ENCODE measurements around the gene GET4. TPM values are rescaled to one million over a fixed set of nuclear protein-coding genes. Genes with fewer than 3 reads are reported as not detected.

GET4 gene
- total RNA-seq, 4 donors from 2014 or later = 6.1 to 39.4 (median 26.7) TPM

GRCh38 chr7:897086-897485, 20.7 kb downstream of the GET4 start:
- Histone ChIP-seq H3K9me3 (no peaks in the 10 kb centered on the region), H3K36me3 (no peaks in the 10 kb centered on the region), H3K27me3 (no peaks in the 10 kb centered on the region), H3K27ac (no peak overlapping the region), H3K4me1 (peaks cover 0 to 6% of the 10 kb centered on the region in 2 donors), H3K4me3 (no peak overlapping the region)
- DNase-seq = no peak
- intact Hi-C loops (cut with DNase I; ENCODE audit: low total_unique reads) = no loop called here
- no peak for TF ChIP-seq CTCF (IDR thresholded peaks at IDR 0.05)
- no peak for TF ChIP-seq POLR2A (IDR thresholded peaks at IDR 0.05)

GRCh38 chr7:897771-898376, 21.5 kb downstream of the GET4 start:
- peaks cover 0 to 6% of the 10 kb centered on the region in 2 donors for H3K4me1 ChIP-seq
- no peaks in the 10 kb centered on the region for H3K27me3 ChIP-seq
- no peak for DNase-seq
- no peaks in the 10 kb centered on the region for H3K9me3 ChIP-seq
- no peaks in the 10 kb centered on the region for H3K36me3 ChIP-seq
- intact Hi-C loops (cut with DNase I; ENCODE audit: low total_unique reads) = no loop called here
- H3K4me3 ChIP-seq = no peak overlapping the region
- no peak overlapping the region for H3K27ac ChIP-seq
- TF ChIP-seq CTCF (IDR thresholded peaks at IDR 0.05) = no peak
- no peak for TF ChIP-seq POLR2A (IDR thresholded peaks at IDR 0.05)

- Histone ChIP-seq H3K4me1 (peaks cover 0 to 6% of the 10 kb centered on the region in 2 donors), H3K27ac (no peak overlapping the region), H3K36me3 (no peaks in the 10 kb centered on the region), H3K4me3 (no peak overlapping the region), H3K27me3 (no peaks in the 10 kb centered on the region), H3K9me3 (no peaks in the 10 kb centered on the region)
- TF ChIP-seq CTCF (IDR thresholded peaks at IDR 0.05) (no peak), POLR2A (IDR thresholded peaks at IDR 0.05) (no peak)
- intact Hi-C loops (cut with DNase I; ENCODE audit: low total_unique reads) = no loop called here
- DNase-seq = no peak
Measured at GRCh38 chr7:898460-898854, 22.1 kb downstream of the GET4 start.

GRCh38 chr7:898855-899681, 22.7 kb downstream of the GET4 start:
- intact Hi-C loops (cut with DNase I; ENCODE audit: low total_unique reads) = no loop called here
- Histone ChIP-seq H3K27me3 (no peaks in the 10 kb centered on the region), H3K36me3 (no peaks in the 10 kb centered on the region), H3K27ac (no peak overlapping the region), H3K4me1 (peaks cover 0 to 6% of the 10 kb centered on the region in 2 donors), H3K9me3 (no peaks in the 10 kb centered on the region), H3K4me3 (no peak overlapping the region)
- TF ChIP-seq POLR2A (IDR thresholded peaks at IDR 0.05) (no peak), CTCF (IDR thresholded peaks at IDR 0.05) (no peak)
- no peak for DNase-seq

GRCh38 chr7:899806-900205, 23.5 kb downstream of the GET4 start:
- no peak for DNase-seq
- Histone ChIP-seq H3K36me3 (no peaks in the 10 kb centered on the region), H3K4me1 (peaks cover 0 to 12% of the 10 kb centered on the region in 2 donors), H3K27me3 (no peaks in the 10 kb centered on the region), H3K4me3 (no peak overlapping the region), H3K9me3 (no peaks in the 10 kb centered on the region), H3K27ac (no peak overlapping the region)
- intact Hi-C loops (cut with DNase I; ENCODE audit: low total_unique reads) = no loop called here
- TF ChIP-seq POLR2A (IDR thresholded peaks at IDR 0.05) = no peak
- no peak for TF ChIP-seq CTCF (IDR thresholded peaks at IDR 0.05)
